GM23338 (cell line): ENCODE measurements around the gene SLC7A5. TPM values are rescaled to one million over a fixed set of nuclear protein-coding genes. Genes with fewer than 3 reads are reported as not detected.

Source experiments
- ATAC-seq: fragments of 200-7000 bp; cut with Tn5 transposase; 3 replicates; pipeline ENCODE4 v1.9.1; 2020
- DNase-seq: peaks from one replicate; pipeline ENCODE4 v3.0.0-alpha.2; 2015; ENCODE audit warnings: low spot score
- H2AFZ ChIP-seq: fragments of 200-600 bp; sonication (generic); 2 replicates; pipeline ENCODE4 v1.8.0; 2016; ENCODE audit warnings: antibody characterized with exemption, mild to moderate bottlenecking, moderate library complexity
- H3F3A ChIP-seq: fragments of 200-600 bp; sonication (generic); replicated peaks from 2 replicates; pipeline ENCODE4 v1.8.0; 2017; ENCODE audit warnings: antibody characterized with exemption, mixed run types, low read depth
- H3K27ac ChIP-seq: fragments of 200-600 bp; sonication (generic); 2 replicates; pipeline ENCODE4 v1.6.1; 2016; ENCODE audit warnings: low read depth
- H3K27me3 ChIP-seq: fragments of 200-600 bp; sonication (generic); 2 replicates; pipeline ENCODE4 v1.8.0; 2016; ENCODE audit warnings: mild to moderate bottlenecking, mixed run types, moderate library complexity; ENCODE audit not compliant: insufficient read depth
- H3K36me3 ChIP-seq: fragments of 200-600 bp; sonication (generic); 2 replicates; pipeline ENCODE4 v1.8.0; 2016; ENCODE audit warnings: mild to moderate bottlenecking; ENCODE audit not compliant: insufficient read depth
- H3K4me1 ChIP-seq: fragments of 200-600 bp; sonication (generic); 2 replicates; pipeline ENCODE4 v1.8.0; 2016; ENCODE audit warnings: mild to moderate bottlenecking, moderate library complexity; ENCODE audit not compliant: insufficient read depth
- H3K4me2 ChIP-seq: fragments of 200-600 bp; sonication (generic); 2 replicates; pipeline ENCODE4 v1.7.1; 2017; ENCODE audit warnings: mixed run types
- H3K4me3 ChIP-seq: fragments of 200-600 bp; sonication (generic); 2 replicates; pipeline ENCODE4 v1.6.1; 2016; ENCODE audit warnings: mixed run types
- H3K79me2 ChIP-seq: fragments of 200-600 bp; sonication (generic); replicated peaks from 2 replicates; pipeline ENCODE4 v1.8.0; 2017; ENCODE audit warnings: mild to moderate bottlenecking; ENCODE audit not compliant: insufficient read depth
- H3K9me2 ChIP-seq: fragments of 200-600 bp; sonication (generic); 2 replicates; pipeline ENCODE4 v1.8.0; 2017; ENCODE audit not compliant: insufficient read depth
- H4K20me1 ChIP-seq: fragments of 200-600 bp; sonication (generic); replicated peaks from 2 replicates; pipeline ENCODE4 v1.8.0; 2017; ENCODE audit warnings: mild to moderate bottlenecking; ENCODE audit not compliant: insufficient read depth
- H3K27ac Mint-ChIP-seq: 2 replicates; pipeline ENCODE4 v1.8.0; 2020; ENCODE audit warnings: inconsistent platforms, mild to moderate bottlenecking, moderate library complexity, mixed read lengths
- H3K27me3 Mint-ChIP-seq: 3 replicates; pipeline ENCODE4 v1.8.0; 2022; ENCODE audit warnings: low read depth, mild to moderate bottlenecking, moderate library complexity, mixed read lengths, inconsistent platforms; ENCODE audit not compliant: insufficient read depth, poor library complexity
- H3K36me3 Mint-ChIP-seq: 3 replicates; pipeline ENCODE4 v1.8.0; 2021; ENCODE audit warnings: low read depth, mild to moderate bottlenecking, inconsistent platforms, moderate library complexity, mixed read lengths
- H3K4me1 Mint-ChIP-seq: 3 replicates; pipeline ENCODE4 v1.8.0; 2020; ENCODE audit warnings: mild to moderate bottlenecking, inconsistent platforms, mixed read lengths
- H3K4me3 Mint-ChIP-seq: 3 replicates; pipeline ENCODE4 v1.8.0; 2021; ENCODE audit warnings: moderate library complexity, mild to moderate bottlenecking, inconsistent platforms, mixed read lengths
- H3K9me3 Mint-ChIP-seq: 3 replicates; pipeline ENCODE4 v1.8.0; 2020; ENCODE audit warnings: moderate library complexity, mild to moderate bottlenecking, inconsistent platforms, mixed read lengths
- CREB1 ChIP-seq: fragments of 250-450 bp; sonication (Bioruptor Pico); IDR thresholded peaks from 2 replicates; pipeline ENCODE4 v1.5.0; 2020; ENCODE audit warnings: low read depth, mild to moderate bottlenecking, moderate library complexity
- EZH2 ChIP-seq: fragments of 200-600 bp; sonication (generic); IDR thresholded peaks from one replicate; pipeline ENCODE4 v1.8.0; 2017; ENCODE audit warnings: antibody characterized with exemption, mild to moderate bottlenecking, low read depth; ENCODE audit not compliant: unreplicated experiment
- EZH2phosphoT487 ChIP-seq: fragments of 200-600 bp; sonication (generic); IDR thresholded peaks from one replicate; pipeline ENCODE4 v1.8.1; 2018; ENCODE audit warnings: antibody characterized with exemption; ENCODE audit not compliant: unreplicated experiment
- POLR2AphosphoS5 ChIP-seq: IDR thresholded peaks from 2 replicates; pipeline ENCODE4 v1.6.1; 2016; ENCODE audit warnings: antibody characterized with exemption, low read depth
- STAT1 ChIP-seq: IDR thresholded peaks from one replicate; pipeline ENCODE4 v1.6.1; 2016; ENCODE audit warnings: antibody characterized with exemption; ENCODE audit not compliant: unreplicated experiment
- polyA plus RNA-seq: library from polyadenylated mRNA; unstranded; fragments of >200 nt; fragmentation: Nextera tagmentation; extraction: Ambion mirVana; gene quantifications from 2 replicates; pipeline ENCODE4 v1.2.1, GENCODE V29; 2016
- total RNA-seq: library from RNA; depleted of rRNA; stranded (reverse); fragments of >200 nt; shearing (Covaris generic); gene quantifications from 2 replicates; pipeline ENCODE4 v1.2.3, GENCODE V29; 2014
- TF ChIP-seq, protein P1 (sequence below): IDR thresholded peaks from one replicate; pipeline ENCODE4 v1.6.1; 2018; ENCODE audit warnings: antibody characterized with exemption; ENCODE audit not compliant: unreplicated experiment

The SLC7A5 gene
- total and polyA plus RNA-seq, 2 experiments from 2014 or later: 107 to 386 TPM

DNA sequence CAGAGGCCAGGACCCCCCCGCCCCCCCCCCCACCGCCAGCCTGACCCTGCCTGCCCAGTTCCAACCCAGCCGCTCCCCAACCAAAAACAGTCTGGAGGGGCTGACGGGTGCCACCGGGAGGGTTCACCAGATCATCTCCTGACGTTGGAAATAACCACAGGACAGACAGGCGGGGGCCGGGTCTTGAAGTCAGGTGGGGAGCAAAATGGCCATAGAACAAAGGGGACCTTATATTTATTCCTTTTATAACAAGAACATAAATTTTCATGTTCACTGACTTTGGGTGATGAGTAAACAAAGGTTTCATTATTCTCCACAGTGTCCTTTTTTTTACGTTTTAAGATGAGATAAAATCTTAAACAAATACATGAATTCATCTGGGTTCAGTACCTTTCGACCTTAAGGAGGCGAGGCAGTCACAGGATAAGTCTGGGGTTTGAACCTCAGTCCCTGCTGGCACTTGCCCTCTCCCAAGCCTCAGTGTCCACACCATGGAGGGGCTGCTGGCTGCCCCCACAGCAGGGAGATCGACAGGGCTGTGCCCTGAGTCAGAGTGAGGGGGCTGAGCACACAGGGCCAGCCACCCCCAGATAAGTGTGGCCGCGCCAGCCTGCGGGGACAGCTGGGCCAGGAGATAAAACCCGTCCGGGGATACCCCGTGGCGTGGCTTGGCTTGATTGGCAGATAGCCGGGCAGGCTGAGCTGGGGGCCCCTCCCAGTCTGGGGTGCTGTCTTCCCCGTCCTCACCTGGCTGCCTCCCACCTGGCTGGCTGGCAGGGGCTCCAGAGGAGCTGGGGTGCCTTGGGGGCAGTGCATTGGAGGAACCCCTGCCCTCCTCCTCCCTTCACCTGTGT lies 15.0 kb downstream of the SLC7A5 start:
- Histone ChIP-seq H4K20me1 (peaks cover 30% of the 10 kb centered on the region), H3K4me3 (0 out of 2 replicates have a peak overlapping the region, but pooled peaks have one; percentile 16), H3K9me2 (no peaks in the 10 kb centered on the region), H3F3A (peaks cover 28% of the 10 kb centered on the region), H3K79me2 (peaks cover 81% of the 10 kb centered on the region), H3K36me3 (peaks cover 5% of the 10 kb centered on the region; the same call in 1 of the 2 replicates), H3K4me2 (peak overlapping the region; percentile 52; the same call in 1 of the 2 replicates), H3K27ac (peak overlapping the region; percentile 78; the same call in 1 of the 2 replicates), H3K27me3 (no peaks in the 10 kb centered on the region), H2AFZ (no peak overlapping the region), H3K4me1 (peaks cover 45% of the 10 kb centered on the region)
- Mint-ChIP-seq H3K36me3 (peaks cover 79% of the 10 kb centered on the region), H3K27ac (peak overlapping the region; percentile 83), H3K9me3 (no peaks in the 10 kb centered on the region), H3K27me3 (peaks cover 23% of the 10 kb centered on the region), H3K4me1 (peaks cover 66% of the 10 kb centered on the region), H3K4me3 (peak overlapping the region; percentile 43; the same call in 1 of the 3 replicates)
- TF ChIP-seq POLR2AphosphoS5 (peak; percentile 28; the same call in 1 of the 2 replicates), EZH2 (no peak)
- DNase-seq: no peak
- peak; percentile 1; the same call in 1 of the 3 replicates for ATAC-seq

DNA sequence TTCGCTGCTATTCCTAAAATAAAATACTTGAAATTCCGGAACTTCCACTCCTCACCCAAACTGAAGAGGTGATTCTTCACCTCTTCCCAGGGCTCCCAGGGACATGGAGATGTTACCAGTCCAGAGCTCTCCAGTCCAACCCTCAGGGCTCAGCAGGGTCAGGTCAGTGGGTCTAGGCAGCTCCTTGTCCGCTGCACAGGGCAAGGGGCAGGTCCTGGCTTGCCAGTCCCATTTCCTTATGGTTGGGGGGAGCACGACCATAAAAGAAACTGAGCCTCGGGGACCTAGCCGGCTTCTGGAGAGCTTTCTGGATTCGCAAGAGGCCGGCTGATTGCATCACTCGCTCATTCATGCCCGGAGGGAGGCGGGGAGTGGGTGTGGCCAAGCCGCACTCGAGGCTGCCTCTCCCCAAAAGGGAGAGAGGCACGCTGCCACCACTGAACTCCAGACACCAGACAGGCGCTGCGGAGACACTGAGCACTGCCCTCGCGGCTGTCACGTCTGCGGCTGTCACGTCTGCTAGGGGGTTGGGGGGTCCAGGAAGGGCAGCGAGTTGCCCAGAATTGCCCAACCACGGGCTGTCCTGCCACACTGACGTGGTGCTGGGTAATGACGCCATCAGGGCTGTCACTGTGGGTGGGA lies 15.8 kb downstream of the SLC7A5 start:
- peaks cover 81% of the 10 kb centered on the region for H3K79me2 ChIP-seq
- H3K4me3 Mint-ChIP-seq: peak overlapping the region; percentile 51
- peaks cover 83% of the 10 kb centered on the region for H3K36me3 Mint-ChIP-seq
- no peaks in the 10 kb centered on the region for H3K9me3 Mint-ChIP-seq
- peak overlapping the region; percentile 94 for H3K27ac ChIP-seq
- DNase-seq (peak; percentile 90), ATAC-seq (peak; percentile 57)
- H3K4me1 ChIP-seq: peaks cover 45% of the 10 kb centered on the region
- peak overlapping the region; percentile 68 for H3K4me2 ChIP-seq
- H4K20me1 ChIP-seq: peaks cover 30% of the 10 kb centered on the region
- H3K27ac Mint-ChIP-seq: peak overlapping the region; percentile 99
- peaks cover 12% of the 10 kb centered on the region; the same call in 1 of the 2 replicates for H3K36me3 ChIP-seq
- no peaks in the 10 kb centered on the region for H3K27me3 ChIP-seq
- peaks cover 34% of the 10 kb centered on the region for H3F3A ChIP-seq
- peaks cover 68% of the 10 kb centered on the region for H3K4me1 Mint-ChIP-seq
- H3K27me3 Mint-ChIP-seq: peaks cover 25% of the 10 kb centered on the region
- no peaks in the 10 kb centered on the region for H3K9me2 ChIP-seq
- TF ChIP-seq EZH2phosphoT487: no peak
- 0 out of 2 replicates have a peak, but pooled peaks have one; percentile 38 for TF ChIP-seq CREB1 (CRISPR knock-in tag)
- no peak for TF ChIP-seq STAT1
- TF ChIP-seq EZH2: no peak
- peak; percentile 51 for TF ChIP-seq POLR2AphosphoS5
- TF ChIP-seq, protein P1, sequence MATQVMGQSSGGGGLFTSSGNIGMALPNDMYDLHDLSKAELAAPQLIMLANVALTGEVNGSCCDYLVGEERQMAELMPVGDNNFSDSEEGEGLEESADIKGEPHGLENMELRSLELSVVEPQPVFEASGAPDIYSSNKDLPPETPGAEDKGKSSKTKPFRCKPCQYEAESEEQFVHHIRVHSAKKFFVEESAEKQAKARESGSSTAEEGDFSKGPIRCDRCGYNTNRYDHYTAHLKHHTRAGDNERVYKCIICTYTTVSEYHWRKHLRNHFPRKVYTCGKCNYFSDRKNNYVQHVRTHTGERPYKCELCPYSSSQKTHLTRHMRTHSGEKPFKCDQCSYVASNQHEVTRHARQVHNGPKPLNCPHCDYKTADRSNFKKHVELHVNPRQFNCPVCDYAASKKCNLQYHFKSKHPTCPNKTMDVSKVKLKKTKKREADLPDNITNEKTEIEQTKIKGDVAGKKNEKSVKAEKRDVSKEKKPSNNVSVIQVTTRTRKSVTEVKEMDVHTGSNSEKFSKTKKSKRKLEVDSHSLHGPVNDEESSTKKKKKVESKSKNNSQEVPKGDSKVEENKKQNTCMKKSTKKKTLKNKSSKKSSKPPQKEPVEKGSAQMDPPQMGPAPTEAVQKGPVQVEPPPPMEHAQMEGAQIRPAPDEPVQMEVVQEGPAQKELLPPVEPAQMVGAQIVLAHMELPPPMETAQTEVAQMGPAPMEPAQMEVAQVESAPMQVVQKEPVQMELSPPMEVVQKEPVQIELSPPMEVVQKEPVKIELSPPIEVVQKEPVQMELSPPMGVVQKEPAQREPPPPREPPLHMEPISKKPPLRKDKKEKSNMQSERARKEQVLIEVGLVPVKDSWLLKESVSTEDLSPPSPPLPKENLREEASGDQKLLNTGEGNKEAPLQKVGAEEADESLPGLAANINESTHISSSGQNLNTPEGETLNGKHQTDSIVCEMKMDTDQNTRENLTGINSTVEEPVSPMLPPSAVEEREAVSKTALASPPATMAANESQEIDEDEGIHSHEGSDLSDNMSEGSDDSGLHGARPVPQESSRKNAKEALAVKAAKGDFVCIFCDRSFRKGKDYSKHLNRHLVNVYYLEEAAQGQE: no peak
- no peak overlapping the region for H2AFZ ChIP-seq
- peak overlapping the region; percentile 29; the same call in 1 of the 2 replicates for H3K4me3 ChIP-seq
